Stomach (tissue), 4 donors: Measurements from ENCODE around the gene PRRG2.

Source experiments
- CTCF ChIP-seq, 7 experiments: fragments of 450-650 bp in 4 of 7; fragments of 200-600 bp in 3 of 7; sonication (generic) in 3 of 7; IDR thresholded peaks; one replicate each; pipeline ENCODE4 v1.5.1; 2016 to 2019; ENCODE audit warnings: antibody characterized with exemption in 7 of 7, control low read depth in 2 of 7, mild to moderate bottlenecking in 1 of 7
- EP300 ChIP-seq: sonication (generic); formaldehyde crosslinking; IDR thresholded peaks from one replicate; pipeline ENCODE4 v1.6.1; 2017; ENCODE audit warnings: antibody characterized with exemption
- POLR2A ChIP-seq, 4 donors: fragments of 450-650 bp; IDR thresholded peaks; one replicate each; pipeline ENCODE4 v1.6.1; 2016; ENCODE audit warnings: antibody characterized with exemption in 4 of 4, control low read depth in 2 of 4, mild to moderate bottlenecking in 1 of 4, moderate library complexity in 1 of 4
- POLR2AphosphoS5 ChIP-seq, 3 donors: sonication (generic); formaldehyde crosslinking; IDR thresholded peaks; one replicate each; pipeline ENCODE4 v1.6.1; 2016; ENCODE audit warnings: antibody characterized with exemption in 3 of 3

- no peak for TF ChIP-seq CTCF (IDR thresholded peaks at IDR 0.05)
- TF ChIP-seq POLR2AphosphoS5 (IDR thresholded peaks at IDR 0.05): no peak
- TF ChIP-seq POLR2A (IDR thresholded peaks at IDR 0.05): no peak
- no peak for TF ChIP-seq EP300
These were observed 45.1 kb downstream of the PRRG2 start for GRCh38 chr19:49626226-49626625.
